Type B pancreatic cell (in vitro differentiated cells): ENCODE results near the gene IL34. TPM values are rescaled to one million over a fixed set of nuclear protein-coding genes. Genes with fewer than 3 reads are reported as not detected.

ENCODE experiments used
- DNase-seq: peaks from one replicate; pipeline ENCODE4 v3.0.0; 2021; ENCODE audit warnings: mixed read lengths; ENCODE audit not compliant: unreplicated experiment; ENCODE audit errors: extremely low spot score
- H3K27ac Mint-ChIP-seq: 2 replicates; pipeline ENCODE4 v1.8.0; 2021; ENCODE audit warnings: mild to moderate bottlenecking, mixed read lengths
- H3K27me3 Mint-ChIP-seq: 2 replicates; pipeline ENCODE4 v1.8.0; 2021; ENCODE audit warnings: mixed read lengths
- H3K36me3 Mint-ChIP-seq: 2 replicates; pipeline ENCODE4 v1.8.0; 2021; ENCODE audit warnings: mixed read lengths
- H3K4me1 Mint-ChIP-seq: one replicate; pipeline ENCODE4 v1.8.0; 2021; ENCODE audit warnings: mixed read lengths; ENCODE audit not compliant: unreplicated experiment
- H3K4me3 Mint-ChIP-seq: 2 replicates; pipeline ENCODE4 v1.8.0; 2021; ENCODE audit warnings: mild to moderate bottlenecking, mixed read lengths
- H3K9me3 Mint-ChIP-seq: 2 replicates; pipeline ENCODE4 v1.8.0; 2021; ENCODE audit warnings: mixed read lengths
- total RNA-seq: library from RNA; stranded (reverse); gene quantifications from 2 replicates; pipeline ENCODE4 v1.2.1, GENCODE V29; 2021; ENCODE audit warnings: low replicate concordance
- TF ChIP-seq, protein P1 (sequence below): fragments of 200-600 bp; sonication (generic); conservative IDR thresholded peaks from 2 replicates; pipeline ENCODE4 v1.5.0; 2021; ENCODE audit warnings: antibody characterized with exemption, mild to moderate bottlenecking

Gene IL34
- total RNA-seq, 1 donor from 2014 or later: not detected

DNA sequence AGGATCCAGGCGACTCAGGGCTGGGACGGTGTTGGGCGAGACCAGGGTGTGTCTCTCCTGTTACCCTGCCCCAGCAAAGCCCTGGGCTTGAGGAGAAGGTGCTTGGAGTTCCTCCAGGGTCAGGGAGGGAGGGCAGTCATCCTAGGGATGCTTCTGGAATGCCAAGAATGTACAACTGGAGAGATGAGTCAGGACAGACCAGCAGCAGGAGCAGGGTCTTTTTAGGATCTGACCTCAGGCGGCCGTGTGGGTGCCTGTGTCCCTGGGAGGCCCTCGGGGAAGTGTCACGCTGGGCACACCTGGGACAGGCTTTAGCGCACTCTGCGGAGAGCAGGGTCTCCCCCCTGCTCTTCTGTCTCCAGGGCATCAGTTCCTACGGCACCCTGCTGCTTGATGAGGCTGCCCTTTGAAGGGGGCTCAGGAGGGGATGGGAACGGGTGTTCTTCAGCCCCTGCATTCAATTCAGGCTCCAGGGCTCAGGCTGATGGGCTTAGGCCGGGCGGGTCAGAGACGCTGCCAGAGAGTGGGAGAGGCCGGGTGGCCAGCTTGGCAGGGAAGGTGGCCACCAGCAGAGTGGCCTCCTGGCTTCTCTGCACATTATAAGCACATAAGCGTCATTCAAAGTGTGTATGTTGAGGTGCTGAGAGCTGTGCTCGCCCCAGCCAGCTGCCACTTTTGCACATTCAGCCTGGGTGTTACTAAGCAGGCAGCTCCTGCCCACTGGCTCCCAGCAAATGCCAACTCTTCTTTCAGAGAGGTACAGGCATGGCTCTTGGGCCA is 47.9 kb downstream of the IL34 start:
- DNase-seq: no peak
- Mint-ChIP-seq H3K36me3 (no peaks in the 10 kb centered on the region), H3K27ac (peak overlapping the region; percentile 76), H3K4me3 (no peak overlapping the region), H3K9me3 (no peaks in the 10 kb centered on the region), H3K27me3 (no peaks in the 10 kb centered on the region), H3K4me1 (peaks cover 23% of the 10 kb centered on the region)
- TF ChIP-seq, protein P1, sequence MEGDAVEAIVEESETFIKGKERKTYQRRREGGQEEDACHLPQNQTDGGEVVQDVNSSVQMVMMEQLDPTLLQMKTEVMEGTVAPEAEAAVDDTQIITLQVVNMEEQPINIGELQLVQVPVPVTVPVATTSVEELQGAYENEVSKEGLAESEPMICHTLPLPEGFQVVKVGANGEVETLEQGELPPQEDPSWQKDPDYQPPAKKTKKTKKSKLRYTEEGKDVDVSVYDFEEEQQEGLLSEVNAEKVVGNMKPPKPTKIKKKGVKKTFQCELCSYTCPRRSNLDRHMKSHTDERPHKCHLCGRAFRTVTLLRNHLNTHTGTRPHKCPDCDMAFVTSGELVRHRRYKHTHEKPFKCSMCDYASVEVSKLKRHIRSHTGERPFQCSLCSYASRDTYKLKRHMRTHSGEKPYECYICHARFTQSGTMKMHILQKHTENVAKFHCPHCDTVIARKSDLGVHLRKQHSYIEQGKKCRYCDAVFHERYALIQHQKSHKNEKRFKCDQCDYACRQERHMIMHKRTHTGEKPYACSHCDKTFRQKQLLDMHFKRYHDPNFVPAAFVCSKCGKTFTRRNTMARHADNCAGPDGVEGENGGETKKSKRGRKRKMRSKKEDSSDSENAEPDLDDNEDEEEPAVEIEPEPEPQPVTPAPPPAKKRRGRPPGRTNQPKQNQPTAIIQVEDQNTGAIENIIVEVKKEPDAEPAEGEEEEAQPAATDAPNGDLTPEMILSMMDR: no peak

DNA sequence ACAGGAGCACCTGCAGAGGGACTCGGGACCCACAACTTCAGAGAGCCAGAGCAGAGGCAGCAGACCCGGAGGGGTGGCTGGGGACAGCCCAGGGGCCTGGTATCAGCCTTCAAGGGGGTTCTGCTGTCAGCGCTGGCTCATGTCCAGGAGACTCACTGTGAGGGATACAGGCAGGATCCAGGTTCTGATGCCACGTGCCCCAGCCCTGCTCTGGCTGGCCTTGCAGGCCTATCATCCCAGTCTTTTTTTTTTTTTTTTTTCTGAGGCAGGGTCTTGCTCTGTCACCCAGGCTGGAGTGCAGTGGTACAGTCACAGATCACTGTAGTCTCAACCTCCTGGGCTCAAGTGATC is 48.5 kb downstream of the IL34 start:
- Mint-ChIP-seq H3K4me3 (no peak overlapping the region), H3K9me3 (no peaks in the 10 kb centered on the region), H3K36me3 (no peaks in the 10 kb centered on the region), H3K27me3 (no peaks in the 10 kb centered on the region), H3K4me1 (peaks cover 23% of the 10 kb centered on the region), H3K27ac (peak overlapping the region; percentile 76)
- DNase-seq: no peak
- TF ChIP-seq, protein P1: no peak

DNA sequence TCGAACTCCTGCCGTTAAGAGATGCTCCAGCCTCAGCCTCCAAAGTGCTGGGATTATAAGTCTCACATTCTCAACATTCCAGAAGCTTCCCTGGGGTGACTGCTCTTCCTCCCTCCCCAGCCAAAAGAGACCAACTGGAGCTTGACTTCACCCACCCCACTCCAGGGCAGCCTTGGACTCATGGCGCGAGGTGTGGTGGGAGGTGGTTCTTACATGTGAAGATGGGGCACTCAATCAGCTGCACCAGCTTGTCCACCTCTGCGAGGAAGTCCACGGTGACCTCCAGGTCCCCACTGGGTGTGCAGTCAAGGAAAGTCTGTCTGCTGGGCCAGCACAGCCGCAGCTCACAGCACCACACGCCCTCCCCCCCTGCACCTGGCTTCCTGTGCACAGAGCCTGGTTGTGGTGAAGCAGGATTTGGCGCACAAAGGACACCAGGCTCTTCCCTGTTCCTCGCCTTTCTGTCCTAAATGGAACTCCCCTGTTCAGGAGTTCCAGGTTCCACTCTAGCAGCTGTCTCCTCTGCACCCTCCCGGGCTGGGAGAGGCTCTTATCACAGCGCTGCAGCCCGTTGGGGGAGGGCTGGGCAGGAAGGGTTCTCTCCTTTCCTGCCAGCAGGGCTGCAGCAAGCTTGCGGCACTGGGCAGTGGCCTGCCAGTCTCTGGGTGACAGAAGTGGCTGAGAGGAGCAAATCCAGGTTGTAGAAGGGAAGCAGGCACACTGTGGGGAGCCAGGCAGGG is 49.1 kb downstream of the IL34 start:
- peak overlapping the region; percentile 52 for H3K4me3 Mint-ChIP-seq
- DNase-seq: no peak
- H3K27ac Mint-ChIP-seq: peak overlapping the region; percentile 98
- TF ChIP-seq, protein P1: no peak
- no peaks in the 10 kb centered on the region for H3K36me3 Mint-ChIP-seq
- peaks cover 23% of the 10 kb centered on the region for H3K4me1 Mint-ChIP-seq
- H3K27me3 Mint-ChIP-seq: no peaks in the 10 kb centered on the region
- H3K9me3 Mint-ChIP-seq: no peaks in the 10 kb centered on the region

DNA sequence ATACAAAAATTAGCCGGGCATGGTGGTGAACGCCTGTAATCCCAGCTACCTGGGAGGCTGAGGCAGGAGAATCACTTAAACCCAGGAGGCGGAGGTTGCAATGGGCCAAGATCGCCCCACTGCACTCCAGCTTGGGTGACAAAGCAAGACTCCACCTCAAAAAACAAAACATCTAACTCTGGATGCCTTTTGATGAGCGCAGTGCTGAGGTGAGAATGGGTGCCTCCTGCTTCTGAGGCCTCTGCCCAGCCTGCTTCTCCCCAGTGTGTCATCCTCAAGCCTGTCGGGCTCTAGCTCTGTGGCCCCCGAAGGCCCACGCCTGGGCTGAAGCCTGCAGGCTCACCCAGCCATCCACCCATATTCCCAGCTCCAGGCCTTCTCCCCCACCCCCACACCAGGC is 50.0 kb downstream of the IL34 start:
- Mint-ChIP-seq H3K36me3 (no peaks in the 10 kb centered on the region), H3K4me3 (no peak overlapping the region), H3K9me3 (no peaks in the 10 kb centered on the region), H3K4me1 (peaks cover 17% of the 10 kb centered on the region), H3K27ac (peak overlapping the region; percentile 98), H3K27me3 (no peaks in the 10 kb centered on the region)
- DNase-seq: no peak
- TF ChIP-seq, protein P1: no peak

DNA sequence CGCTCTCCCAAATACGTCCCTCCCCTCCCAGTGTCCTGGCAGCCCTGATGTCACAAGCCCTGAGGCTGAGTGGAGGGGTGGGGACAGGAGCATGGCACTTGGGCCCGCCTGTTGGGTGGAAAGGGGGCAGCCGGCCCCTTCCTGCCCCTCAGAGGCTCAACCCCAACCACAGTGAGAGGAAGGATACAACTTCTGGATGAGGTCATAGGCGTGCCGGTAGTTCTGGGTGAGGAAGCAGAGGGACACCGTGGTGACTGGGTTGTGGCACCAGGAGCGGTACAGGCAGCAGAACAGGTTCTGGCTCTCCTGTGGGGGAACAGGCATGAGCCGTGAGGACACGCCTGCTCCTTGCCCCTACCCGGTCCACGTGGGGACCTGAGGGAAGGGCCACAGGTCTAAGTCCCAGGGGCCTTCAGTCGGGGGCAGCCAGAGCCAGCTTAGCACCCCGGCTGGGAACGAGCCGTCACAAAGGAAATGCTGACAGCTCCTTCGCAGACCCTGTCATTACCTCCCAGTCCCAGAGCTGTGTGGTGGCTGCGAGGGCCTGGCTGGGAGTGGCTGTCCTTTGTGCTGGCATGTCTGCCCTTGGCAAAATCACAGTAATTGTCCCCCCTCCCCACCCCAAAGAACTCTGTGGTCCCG is 50.7 kb downstream of the IL34 start:
- DNase-seq: no peak
- peak overlapping the region; percentile 98 for H3K27ac Mint-ChIP-seq
- no peaks in the 10 kb centered on the region for H3K36me3 Mint-ChIP-seq
- no peaks in the 10 kb centered on the region for H3K27me3 Mint-ChIP-seq
- H3K4me1 Mint-ChIP-seq: peaks cover 21% of the 10 kb centered on the region
- H3K4me3 Mint-ChIP-seq: peak overlapping the region; percentile 58
- H3K9me3 Mint-ChIP-seq: no peaks in the 10 kb centered on the region
- TF ChIP-seq, protein P1: no peak
